ENCODE data around the gene CSRNP2.
A peak's percentile ranks its signal among the peaks of the same experiment; 100 is the strongest.
"Not testable (repeated sequence)": the region's sequence is repeated elsewhere in the genome, so short reads cannot be mapped to it uniquely, and the experiment has no call there.

The CSRNP2 gene

DNA sequence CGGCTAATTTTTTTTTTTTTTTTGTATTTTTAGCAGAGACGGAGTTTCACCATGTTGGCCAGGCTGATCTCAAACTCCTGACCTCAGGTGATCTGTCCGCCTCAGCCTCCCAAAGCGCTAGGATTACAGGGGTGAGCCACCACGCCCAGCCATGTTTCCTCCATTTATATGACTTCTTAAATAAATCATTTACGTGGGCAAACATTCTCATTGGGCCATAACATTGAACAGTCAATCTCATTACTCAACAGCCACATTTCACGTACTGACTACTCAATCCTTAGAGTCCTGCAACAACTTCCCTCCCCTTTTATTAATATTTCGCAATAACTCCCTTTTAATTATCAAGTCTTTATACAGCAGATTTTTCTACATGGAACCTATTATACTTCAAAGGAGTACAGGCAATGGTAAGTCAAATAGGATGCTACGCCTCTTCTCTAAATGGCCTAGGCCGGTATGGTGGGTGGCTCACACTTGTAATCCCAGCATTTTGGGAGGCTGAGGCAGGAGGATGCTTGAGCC is 7.4 kb upstream of the CSRNP2 start:
- H3K4me3 ChIP-seq (ENCODE audit: low read depth, low read length) = no peak overlapping the region
- TF ChIP-seq CTCF (IDR thresholded peaks at IDR 0.05; ENCODE audit: borderline replicate concordance, insufficient read depth, low read depth, low read length) = no peak

- no peak overlapping the region for H3K4me3 ChIP-seq (ENCODE audit: low read depth, low read length)
- TF ChIP-seq CTCF (IDR thresholded peaks at IDR 0.05; ENCODE audit: borderline replicate concordance, insufficient read depth, low read depth, low read length) = no peak
Measured at GRCh38 chr12:51087818-51088217, 4.4 kb upstream of the CSRNP2 start.

DNA sequence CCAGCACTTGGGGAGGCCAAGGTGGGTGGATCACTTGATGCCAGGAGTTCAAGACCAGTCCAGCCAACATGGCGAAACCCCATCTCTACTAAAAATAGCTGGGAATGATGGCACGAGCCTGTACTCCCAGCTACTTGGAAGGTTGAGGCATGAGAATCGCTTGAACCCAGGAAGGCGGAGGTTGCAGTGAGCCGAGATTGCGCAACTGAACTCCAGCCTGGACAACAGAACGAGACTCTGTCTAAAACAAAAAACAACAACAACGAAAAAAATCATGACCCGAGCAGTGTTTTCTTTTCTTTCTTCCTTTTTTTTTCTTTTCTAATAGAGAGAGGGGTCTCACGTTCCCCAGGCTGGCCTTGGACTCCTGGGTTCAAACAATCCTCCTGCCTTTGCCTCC is 3.5 kb upstream of the CSRNP2 start:
- TF ChIP-seq CTCF (IDR thresholded peaks at IDR 0.05; ENCODE audit: borderline replicate concordance, insufficient read depth, low read depth, low read length) = no peak
- H3K4me3 ChIP-seq (ENCODE audit: low read depth, low read length) = no peak overlapping the region

GRCh38 chr12:51085757-51086156 is 2.4 kb upstream of the CSRNP2 start:
- H3K4me3 ChIP-seq (ENCODE audit: low read depth, low read length) = no peak overlapping the region
- TF ChIP-seq CTCF (IDR thresholded peaks at IDR 0.05; ENCODE audit: borderline replicate concordance, insufficient read depth, low read depth, low read length) = no peak

DNA sequence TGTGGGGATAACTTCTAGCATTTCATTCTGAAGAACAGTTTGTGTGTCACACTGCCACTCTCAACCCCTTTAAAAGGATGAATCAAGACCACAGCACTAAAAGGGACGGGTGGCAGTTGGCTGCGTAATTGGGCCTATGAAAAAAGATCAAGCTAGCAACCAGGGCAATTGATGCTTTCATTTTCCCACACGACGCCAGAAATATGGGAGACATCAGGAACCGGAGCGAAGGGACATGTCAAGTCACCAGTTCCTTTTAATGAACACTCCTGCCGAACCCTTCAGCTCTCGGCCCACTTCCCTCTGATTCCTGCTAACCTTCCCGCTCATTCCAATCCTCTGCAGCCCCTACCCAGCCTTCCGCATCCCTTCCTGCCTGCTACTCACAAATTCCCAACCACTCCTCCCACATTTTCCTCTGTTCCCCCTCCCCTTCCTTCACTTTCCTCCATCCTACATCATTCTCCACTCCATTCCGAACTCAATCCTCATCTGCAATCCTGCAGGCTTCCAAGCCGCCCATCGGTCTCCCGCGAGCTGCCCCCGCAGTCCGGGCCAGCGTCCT is 753 bp downstream of the CSRNP2 start:
- peak overlapping the region; percentile 71 for H3K4me3 ChIP-seq (ENCODE audit: low read depth, low read length)
- TF ChIP-seq CTCF (IDR thresholded peaks at IDR 0.05; ENCODE audit: borderline replicate concordance, insufficient read depth, low read depth, low read length) = no peak

DNA sequence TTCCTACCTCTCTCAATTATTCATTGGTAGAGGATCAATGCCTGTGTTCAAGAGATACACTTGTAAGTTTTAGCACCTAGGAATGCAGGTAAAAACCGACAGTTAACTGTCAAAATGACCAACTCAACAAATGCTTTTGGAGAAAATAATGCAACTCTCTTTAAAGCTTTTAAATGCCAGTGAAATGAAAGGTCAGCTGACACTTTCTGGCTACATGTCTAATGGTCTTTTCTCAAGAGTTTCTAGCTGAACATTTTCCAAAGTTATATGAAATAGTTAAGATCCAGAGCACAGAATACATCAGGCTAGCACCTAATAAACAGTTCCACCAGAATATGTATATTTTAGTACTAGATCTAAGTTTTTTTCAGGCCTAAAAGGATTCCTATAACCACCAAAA is 2.0 kb downstream of the CSRNP2 start:
- TF ChIP-seq CTCF (IDR thresholded peaks at IDR 0.05; ENCODE audit: borderline replicate concordance, insufficient read depth, low read depth, low read length) = no peak
- no peak overlapping the region for H3K4me3 ChIP-seq (ENCODE audit: low read depth, low read length)

DNA sequence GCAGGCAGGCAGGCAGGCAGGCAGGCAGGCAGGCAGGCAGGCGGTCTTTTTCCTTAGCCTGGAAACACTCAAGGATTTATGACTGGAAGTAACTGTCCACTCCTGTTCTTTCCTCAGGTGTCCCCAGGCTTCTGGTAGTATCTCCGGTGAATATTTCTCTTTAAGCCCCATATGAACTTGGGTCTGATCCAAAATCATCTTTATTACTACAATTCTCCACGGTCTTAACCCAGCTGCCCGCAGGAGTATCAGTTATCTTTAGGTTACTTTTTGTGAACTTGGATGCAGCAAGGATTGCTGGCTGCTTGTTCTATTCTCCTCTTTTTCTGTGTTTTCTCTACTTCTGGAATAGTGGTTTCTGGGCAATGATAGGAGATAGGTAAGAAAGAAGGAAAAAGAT is 3.3 kb downstream of the CSRNP2 start:
- TF ChIP-seq CTCF (IDR thresholded peaks at IDR 0.05; ENCODE audit: borderline replicate concordance, insufficient read depth, low read depth, low read length) = no peak
- H3K4me3 ChIP-seq (ENCODE audit: low read depth, low read length) = no peak overlapping the region

GRCh38 chr12:51078866-51079265 is 4.5 kb downstream of the CSRNP2 start:
- H3K4me3 ChIP-seq (ENCODE audit: low read depth, low read length) = not testable (repeated sequence)

GRCh38 chr12:51078346-51078745 is 5.0 kb downstream of the CSRNP2 start:
- not testable (repeated sequence) for H3K4me3 ChIP-seq (ENCODE audit: low read depth, low read length)
